ENCODE results near the gene TPSAB1.
"Not testable (repeated sequence)": the region's sequence is repeated elsewhere in the genome, so short reads cannot be mapped to it uniquely, and the experiment has no call there.

The TPSAB1 gene

GRCh38 chr16:1271724-1272413, 31.4 kb downstream of the TPSAB1 start:
- not testable (repeated sequence) for DNase-seq

- DNase-seq = no peak
These were observed 32.1 kb downstream of the TPSAB1 start for GRCh38 chr16:1272453-1273198.

GRCh38 chr16:1273816-1274215, 33.3 kb downstream of the TPSAB1 start:
- DNase-seq = no peak

GRCh38 chr16:1274767-1275166, 34.3 kb downstream of the TPSAB1 start:
- DNase-seq = no peak

GRCh38 chr16:1275791-1276579, 35.5 kb downstream of the TPSAB1 start:
- DNase-seq = no peak

GRCh38 chr16:1276580-1276878, 36.0 kb downstream of the TPSAB1 start:
- no peak for DNase-seq

GRCh38 chr16:1277151-1277598, 36.7 kb downstream of the TPSAB1 start:
- DNase-seq = no peak

- DNase-seq = no peak
These were observed 37.2 kb downstream of the TPSAB1 start for GRCh38 chr16:1277617-1278282.

GRCh38 chr16:1278477-1278876, 38.0 kb downstream of the TPSAB1 start:
- no peak for DNase-seq

- DNase-seq = no peak
These were observed 38.8 kb downstream of the TPSAB1 start for GRCh38 chr16:1279081-1279944.

GRCh38 chr16:1279945-1280589, 39.6 kb downstream of the TPSAB1 start:
- no peak for DNase-seq

- no peak for DNase-seq
These were observed 40.3 kb downstream of the TPSAB1 start for GRCh38 chr16:1280783-1281182.

- no peak for DNase-seq
These were observed 41.0 kb downstream of the TPSAB1 start for GRCh38 chr16:1281517-1281916.

GRCh38 chr16:1282324-1282973, 41.9 kb downstream of the TPSAB1 start:
- no peak for DNase-seq

- no peak for DNase-seq
These were observed 42.8 kb downstream of the TPSAB1 start for GRCh38 chr16:1283296-1283695.

GRCh38 chr16:1283996-1284616, 43.6 kb downstream of the TPSAB1 start:
- no peak for DNase-seq

- DNase-seq = no peak
These were observed 45.4 kb downstream of the TPSAB1 start for GRCh38 chr16:1285669-1286512.

- DNase-seq = no peak
These were observed 46.1 kb downstream of the TPSAB1 start for GRCh38 chr16:1286513-1287094.

- no peak for DNase-seq
These were observed 47.6 kb downstream of the TPSAB1 start for GRCh38 chr16:1287982-1288670.

All from inflammatory macrophage treated with lipopolysaccharide for 4 hours (primary cell).